Measurements from ENCODE around the gene MICOS13. TPM values are rescaled to one million over a fixed set of nuclear protein-coding genes. Genes with fewer than 3 reads are reported as not detected.

The MICOS13 gene
- total RNA-seq, 1 donor from 2014 or later, result 172 TPM

DNA sequence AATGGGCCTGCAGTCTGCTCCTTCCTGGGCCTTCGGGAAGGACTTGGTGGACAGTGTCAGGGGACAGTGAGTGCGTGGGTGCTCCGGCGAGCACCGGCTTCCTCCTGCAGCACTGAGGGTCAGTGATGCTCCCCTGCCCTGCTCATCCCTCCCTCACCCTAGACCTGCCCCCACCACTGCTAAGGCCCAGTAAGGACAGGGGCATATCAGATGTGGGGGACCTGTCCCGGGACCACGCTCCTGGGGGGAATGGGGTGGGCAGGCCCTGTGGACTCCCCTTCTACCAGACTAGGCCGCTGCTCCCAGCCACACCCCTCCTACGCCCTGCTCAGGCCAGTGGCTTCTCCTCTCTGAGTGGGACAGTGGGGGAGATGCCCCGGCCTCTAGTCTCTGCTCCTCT is 3.2 kb downstream of the MICOS13 start:
- intact Hi-C loops (cut with DNase I), result no loop called here
- ATAC-seq (no peak), DNase-seq (ENCODE audit: missing footprints) (no peak)

DNA sequence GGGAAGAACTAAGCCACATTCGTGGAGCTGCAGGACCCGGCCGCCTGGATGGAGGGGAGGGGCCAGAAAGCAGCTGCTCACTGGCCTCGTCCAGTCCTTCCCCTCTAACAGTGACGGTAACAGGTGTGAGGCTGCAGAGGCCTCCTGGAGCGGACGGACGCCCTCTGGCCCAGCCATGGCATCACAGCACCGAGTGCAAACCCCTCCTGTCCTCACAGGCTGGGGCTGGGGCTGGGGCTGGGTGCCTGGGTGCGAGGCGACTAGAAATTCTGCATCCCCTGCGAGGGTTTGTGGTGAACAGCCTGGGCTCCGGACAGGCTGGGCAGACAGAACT is 3.6 kb downstream of the MICOS13 start:
- ATAC-seq (no peak), DNase-seq (ENCODE audit: missing footprints) (no peak)
- intact Hi-C loops (cut with DNase I), result no loop called here

DNA sequence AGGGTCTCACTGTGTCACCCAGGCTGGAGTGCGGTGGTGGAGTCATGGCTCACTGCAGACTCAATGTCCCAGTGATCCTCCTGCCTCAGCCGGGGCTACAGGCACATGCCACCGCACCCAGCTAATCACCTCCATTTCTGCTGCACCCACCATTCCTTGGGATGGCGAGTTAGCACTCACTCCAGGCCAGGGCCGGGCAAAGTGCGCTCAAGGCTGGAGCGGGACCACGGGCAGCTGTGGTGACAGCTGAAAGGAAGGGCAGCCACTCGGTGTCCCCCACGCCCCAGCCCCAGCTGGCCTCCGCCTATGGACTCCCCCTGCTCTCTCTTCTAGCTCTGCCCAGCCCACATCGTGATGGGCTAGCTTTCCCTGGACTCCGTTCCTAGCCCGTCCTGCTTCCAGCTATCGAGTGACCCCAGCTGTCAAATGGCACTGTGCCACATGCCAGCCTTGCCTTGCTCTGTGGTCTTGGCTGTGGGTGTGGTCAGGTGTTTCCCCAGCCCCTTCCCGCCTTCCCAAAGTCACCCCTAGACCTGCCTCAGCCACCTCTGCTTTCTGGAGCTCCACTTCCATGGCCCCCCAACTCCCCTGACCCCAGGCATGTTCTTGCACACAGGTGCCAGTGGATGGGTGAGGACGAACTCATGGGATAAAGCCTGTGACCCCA is 4.1 kb downstream of the MICOS13 start:
- DNase-seq (ENCODE audit: missing footprints) (no peak), ATAC-seq (no peak)
- intact Hi-C loops (cut with DNase I), result no loop called here

DNA sequence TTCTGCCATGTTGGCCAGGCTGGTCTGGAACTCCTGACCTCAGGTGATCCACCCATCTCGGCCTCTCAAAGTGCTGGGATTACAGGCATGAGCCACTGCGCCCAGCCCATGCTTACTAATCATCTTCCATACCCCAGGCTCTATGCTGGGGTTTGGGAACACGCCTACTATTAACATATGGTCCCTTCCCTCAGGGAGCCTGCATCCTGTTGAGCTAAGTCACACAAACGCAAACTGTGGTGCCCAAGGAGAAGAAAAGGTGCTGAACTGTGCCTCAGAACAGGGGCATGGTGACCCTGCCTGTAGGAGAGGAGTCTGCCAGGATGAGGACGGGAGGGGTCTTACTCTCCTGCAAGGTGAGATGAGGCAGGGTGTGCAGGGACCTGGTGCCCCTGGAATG is 5.6 kb downstream of the MICOS13 start:
- ATAC-seq (no peak), DNase-seq (ENCODE audit: missing footprints) (no peak)
- intact Hi-C loops (cut with DNase I), result no loop called here

DNA sequence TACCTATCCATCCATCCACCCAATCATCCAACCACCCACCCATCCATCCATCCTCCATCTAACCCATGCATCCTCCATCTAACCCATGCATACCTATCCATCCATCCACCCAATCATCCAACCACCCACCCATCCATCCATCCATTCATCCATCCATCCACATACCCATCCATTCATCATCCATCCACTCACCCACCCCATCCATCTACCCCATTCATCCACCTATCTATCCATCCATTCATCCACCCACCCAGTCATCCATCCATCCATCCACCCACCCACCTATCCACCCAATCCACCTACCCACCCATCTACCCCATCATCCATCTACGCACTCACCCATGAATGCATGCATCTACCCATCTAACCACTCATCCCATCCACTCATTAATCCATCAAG is 6.6 kb downstream of the MICOS13 start:
- intact Hi-C loops (cut with DNase I), result no loop called here
- DNase-seq (ENCODE audit: missing footprints), result no peak
- no peak for ATAC-seq

DNA sequence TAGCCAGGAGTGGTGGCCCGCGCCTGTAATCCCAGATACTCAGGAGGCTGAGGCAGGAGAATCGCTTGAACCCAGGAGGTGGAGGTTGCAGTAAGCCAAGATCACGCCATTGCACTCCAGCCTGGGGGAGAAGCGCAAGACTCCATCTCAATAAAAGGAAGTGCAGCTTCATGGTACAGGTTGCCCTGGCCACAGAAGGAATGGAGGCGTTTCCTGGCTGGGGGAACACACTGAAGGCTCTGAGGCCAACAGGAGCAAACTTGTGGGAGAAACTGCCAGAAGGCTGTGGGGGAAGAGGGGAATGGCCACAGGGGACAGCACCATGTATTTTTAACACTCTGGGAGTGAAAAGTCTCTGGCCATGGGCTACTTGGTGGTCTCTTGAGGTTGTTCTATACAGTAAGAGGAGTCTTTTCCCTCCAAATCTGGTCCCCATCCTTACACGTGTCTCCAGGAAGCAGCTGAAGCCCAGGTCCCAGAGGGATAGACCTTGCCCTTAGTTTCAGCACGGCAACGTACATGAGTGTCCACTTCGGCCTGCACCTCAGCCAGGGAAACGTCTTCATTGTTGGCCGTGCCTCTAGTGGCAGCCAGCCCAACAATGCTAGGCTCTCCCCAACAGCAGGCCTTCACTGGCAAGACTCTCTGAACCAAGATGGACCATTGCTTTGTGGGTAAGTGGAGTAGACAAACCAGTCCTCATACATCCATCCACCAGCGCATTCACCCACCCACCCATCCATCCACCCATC is 7.4 kb downstream of the MICOS13 start:
- ATAC-seq (no peak), DNase-seq (ENCODE audit: missing footprints) (no peak)
- intact Hi-C loops (cut with DNase I), result no loop called here

DNA sequence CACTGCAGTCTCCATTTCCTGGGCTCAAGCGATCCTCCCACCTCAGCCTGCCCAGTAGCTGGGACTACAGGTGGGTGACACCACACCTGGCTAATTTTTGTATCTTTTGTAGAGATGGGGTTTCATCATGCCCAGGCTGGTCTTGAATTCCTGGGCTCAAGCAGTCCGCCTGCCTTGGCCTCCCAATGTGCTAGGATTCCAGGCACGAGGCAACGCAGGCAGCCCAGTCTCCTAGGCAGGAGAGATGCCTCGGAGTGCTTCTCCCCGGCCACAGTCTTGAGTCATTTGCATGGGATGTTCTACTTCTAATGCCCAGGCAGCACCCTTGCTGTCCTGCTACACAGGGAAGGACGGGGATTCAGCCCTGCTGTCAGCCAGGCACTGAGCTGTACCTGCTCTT is 8.7 kb downstream of the MICOS13 start:
- DNase-seq (ENCODE audit: missing footprints) (no peak), ATAC-seq (no peak)
- intact Hi-C loops (cut with DNase I), result no loop called here

DNA sequence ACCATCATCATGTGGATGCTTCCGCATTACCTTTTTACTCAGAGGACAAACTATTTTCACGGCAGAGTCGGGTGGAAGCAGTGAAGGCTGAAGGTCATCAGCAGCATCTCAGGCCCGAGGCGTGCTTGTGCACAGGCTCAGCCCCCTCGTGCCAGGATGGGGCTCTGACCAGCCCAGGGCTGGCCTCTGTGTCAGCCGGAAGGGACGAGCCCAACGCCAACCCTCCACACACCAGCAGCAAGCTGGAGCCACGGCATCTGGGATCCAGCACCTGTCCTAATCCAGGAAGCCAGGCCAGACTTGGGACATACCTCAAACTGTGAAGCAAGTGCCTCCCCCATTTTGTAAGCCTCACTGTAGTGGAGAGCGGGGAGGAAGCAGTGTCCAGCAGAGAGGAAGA is 11.1 kb downstream of the MICOS13 start:
- ATAC-seq (no peak), DNase-seq (ENCODE audit: missing footprints) (no peak)
- intact Hi-C loops (cut with DNase I), result no loop called here

DNA sequence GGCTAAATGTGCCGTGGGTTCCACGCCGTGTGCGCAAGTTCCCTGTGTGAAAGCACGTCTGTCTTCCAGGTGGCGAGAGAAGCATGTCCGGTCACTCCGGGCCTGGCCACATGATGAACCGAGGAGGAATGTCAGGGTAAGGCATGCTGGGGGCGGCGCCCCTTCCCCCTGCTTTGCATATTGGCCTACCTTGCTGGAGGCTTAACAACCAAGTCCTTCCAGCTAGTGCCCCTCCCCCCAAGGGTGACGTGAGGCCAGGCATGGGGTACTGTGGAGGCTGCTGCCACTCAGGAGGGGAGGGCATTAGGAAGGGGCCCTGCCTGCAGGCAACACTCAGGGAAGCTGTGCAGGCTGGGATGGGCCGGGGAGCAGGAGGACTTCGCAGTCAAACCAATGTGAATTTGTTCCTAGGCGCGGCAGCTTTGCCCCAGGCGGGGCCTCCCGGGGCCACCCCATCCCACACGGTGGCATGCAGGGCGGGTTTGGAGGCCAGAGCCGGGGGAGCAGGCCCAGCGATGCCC is 12.5 kb downstream of the MICOS13 start:
- ATAC-seq (no peak), DNase-seq (ENCODE audit: missing footprints) (no peak)
- intact Hi-C loops (cut with DNase I), result no loop called here

DNA sequence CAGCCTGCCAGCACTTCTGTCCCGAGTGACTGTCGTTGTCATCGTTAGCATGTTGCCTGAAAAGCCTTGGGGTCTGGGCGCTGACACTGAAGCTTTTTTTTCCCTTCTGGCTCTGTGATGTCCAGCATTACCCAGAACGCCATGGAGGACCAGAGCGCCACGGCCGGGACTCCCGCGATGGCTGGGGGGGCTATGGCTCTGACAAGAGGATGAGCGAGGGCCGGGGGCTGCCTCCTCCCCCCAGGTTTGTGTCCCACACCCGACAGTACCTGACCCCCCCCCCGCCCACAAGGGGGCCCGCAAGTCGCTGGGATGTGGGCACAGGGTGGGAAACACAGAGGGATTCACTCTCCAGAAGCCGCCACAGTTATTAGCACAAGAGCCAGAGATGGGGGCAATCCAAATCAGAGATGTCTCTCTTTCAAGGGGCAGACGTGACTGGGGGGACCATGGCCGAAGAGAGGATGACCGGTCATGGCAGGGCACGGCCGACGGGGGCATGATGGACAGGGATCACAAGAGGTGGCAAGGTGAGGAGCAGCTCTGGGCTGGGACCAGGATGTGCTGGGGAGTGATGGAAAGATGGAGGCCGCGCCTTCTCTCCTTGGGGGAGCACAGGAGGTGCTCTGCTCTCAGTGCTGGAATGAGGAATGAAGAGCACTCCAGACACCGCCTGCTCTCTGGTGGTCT is 13.2 kb downstream of the MICOS13 start:
- intact Hi-C loops (cut with DNase I), result no loop called here
- DNase-seq (ENCODE audit: missing footprints) (no peak), ATAC-seq (no peak)

DNA sequence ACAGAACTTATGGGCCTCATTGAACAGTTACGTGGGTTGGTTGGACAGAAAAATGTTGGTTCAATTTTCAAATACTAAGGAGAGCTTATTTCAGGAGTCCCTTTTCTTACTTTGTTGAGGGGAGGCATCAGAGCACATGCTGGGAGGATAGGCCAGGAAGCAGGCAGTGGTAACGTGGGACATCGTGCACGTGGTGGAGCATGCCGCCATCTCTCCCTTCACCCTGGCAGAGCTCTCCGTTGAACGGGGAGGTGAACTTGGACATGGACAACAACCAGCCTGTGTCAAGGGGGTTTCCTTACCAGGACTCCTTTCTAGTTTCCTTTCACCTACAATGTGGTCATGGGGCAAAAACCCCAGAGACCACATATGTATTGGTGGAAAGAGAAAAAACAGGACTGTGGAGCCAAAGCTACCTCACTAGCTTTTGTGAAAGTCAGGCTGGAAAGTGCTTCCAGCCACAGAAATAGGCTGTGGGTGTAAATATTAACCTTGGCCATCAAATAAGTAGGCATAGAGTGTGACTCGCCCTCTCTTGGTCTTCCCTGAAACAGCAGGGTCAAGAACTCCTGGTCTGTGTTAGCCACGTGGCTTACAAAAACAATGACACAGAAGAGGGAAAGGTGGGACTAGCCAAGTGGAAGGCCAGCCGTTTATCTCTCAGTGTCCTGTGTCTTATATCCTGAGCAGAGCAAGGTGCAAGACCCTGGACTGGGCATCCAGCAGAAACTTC is 14.4 kb downstream of the MICOS13 start:
- DNase-seq (ENCODE audit: missing footprints) (no peak), ATAC-seq (no peak)
- intact Hi-C loops (cut with DNase I), result no loop called here

DNA sequence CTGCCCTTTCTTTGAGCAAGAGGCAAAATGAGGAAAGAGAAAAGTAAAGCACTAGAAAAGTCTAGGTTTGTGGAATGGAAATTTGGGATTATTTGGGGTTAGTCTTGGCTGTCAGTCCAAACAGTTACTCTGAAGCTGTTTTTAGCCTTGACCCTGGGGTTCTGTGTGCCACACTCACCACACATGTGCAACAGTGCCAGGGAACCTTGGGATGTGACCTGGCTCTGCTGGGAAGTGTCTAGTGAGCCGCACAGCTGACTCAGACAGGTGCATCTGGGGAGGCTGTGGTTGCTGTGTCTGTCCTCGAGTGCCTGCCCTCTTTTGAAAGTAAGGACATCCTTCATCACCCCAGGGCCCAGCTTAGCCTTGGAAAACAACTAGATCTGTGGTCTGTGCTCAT is 15.8 kb downstream of the MICOS13 start:
- DNase-seq (ENCODE audit: missing footprints), result no peak
- intact Hi-C loops (cut with DNase I), result no loop called here
- ATAC-seq, result no peak

DNA sequence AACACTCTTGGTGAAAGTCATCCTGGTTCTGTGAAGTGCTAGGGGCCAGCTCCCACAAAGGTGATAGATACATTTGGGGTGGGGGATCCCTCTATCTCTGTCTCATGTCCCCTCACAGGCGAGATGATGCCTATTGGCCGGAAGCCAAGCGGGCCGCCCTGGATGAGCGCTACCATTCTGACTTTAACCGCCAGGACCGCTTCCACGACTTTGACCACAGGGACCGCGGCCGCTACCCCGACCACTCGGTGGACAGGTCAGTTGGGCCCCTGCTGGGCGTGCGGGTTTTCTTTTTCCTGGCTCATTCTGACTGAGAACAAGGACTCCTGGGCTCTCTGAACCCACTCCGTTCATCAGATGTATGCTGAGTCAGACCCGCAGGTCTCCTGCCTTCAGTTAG is 16.4 kb downstream of the MICOS13 start:
- no peak for ATAC-seq
- no peak for DNase-seq (ENCODE audit: missing footprints)
- intact Hi-C loops (cut with DNase I), result no loop called here

DNA sequence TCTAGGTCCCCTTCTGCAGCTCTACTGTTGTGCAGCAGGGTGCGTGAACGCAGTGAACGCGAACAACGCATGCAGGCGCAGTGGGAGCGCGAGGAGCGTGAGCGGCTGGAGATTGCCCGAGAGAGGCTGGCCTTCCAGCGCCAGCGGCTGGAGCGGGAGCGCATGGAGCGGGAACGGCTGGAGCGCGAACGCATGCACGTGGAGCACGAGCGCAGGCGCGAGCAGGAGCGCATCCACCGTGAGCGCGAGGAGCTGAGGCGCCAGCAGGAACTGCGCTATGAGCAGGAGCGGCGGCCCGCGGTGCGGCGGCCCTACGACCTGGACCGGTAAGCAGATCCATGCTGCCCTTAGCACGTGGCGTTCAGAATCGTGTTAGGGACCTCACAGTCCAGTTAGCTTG is 18.8 kb downstream of the MICOS13 start:
- ATAC-seq, result peak; percentile 22
- intact Hi-C loops (cut with DNase I), result no loop called here
- no peak for DNase-seq (ENCODE audit: missing footprints)

DNA sequence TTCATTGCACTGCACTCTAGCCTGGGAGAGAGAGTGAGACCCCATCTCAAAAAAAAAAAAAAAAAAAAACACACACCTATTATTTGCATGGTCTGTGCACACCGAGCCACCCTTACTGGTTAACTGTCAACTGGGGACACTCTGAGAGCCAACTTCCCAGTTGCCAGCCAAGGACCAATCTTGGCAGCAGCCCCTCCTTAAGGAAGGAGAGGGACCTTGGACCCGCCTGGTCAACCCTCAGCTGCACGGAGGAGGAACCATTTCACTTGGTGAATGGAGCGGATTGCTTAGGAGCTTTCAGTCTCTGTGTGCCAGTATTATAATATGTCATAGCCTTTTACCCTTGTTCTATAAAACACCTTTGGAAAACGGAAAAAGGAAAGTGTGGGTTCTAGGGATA is 24.9 kb downstream of the MICOS13 start:
- intact Hi-C loops (cut with DNase I), result no loop called here
- no peak for ATAC-seq
- no peak for DNase-seq (ENCODE audit: missing footprints)

DNA sequence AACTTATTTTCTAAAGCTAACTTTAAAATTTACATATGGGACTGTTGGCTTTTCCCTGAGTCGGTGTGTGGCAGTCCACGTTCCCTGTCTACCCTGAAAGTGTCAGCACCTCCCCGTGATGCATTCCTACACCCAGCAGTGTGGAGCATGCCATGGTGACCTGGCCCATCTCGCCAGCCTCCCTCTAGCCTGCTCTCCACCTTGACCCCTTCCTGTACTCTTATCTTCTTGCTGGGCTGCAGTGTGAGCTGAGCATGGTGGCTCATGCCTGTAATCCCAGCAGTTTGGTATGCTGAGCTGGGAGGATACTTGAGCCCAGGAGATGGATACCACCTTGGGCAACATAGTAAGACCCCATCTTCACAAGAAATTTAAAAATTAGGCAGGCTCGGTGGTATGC is 25.4 kb downstream of the MICOS13 start:
- intact Hi-C loops (cut with DNase I), result no loop called here
- ATAC-seq (no peak), DNase-seq (ENCODE audit: missing footprints) (no peak)

DNA sequence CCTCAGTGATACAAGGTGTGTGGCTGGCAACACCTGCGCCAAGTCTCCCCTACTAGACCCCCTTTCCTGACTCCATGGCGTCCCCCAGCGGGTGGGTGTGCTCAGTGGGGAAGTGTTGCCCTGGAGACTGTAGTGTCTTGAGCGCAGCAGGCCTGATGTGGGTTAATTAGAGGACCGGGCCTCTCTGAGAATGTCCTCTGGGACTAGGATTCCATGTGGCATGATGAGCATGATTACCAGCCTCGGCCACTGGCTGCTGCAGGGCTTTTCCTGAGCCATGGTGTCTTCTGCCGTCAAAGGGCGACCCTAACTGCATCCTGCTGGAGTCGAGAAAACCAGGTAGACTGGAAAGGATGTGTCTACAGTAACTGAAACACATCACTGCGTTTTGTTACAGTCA is 28.1 kb downstream of the MICOS13 start:
- ATAC-seq (no peak), DNase-seq (ENCODE audit: missing footprints) (no peak)
- intact Hi-C loops (cut with DNase I), result no loop called here

DNA sequence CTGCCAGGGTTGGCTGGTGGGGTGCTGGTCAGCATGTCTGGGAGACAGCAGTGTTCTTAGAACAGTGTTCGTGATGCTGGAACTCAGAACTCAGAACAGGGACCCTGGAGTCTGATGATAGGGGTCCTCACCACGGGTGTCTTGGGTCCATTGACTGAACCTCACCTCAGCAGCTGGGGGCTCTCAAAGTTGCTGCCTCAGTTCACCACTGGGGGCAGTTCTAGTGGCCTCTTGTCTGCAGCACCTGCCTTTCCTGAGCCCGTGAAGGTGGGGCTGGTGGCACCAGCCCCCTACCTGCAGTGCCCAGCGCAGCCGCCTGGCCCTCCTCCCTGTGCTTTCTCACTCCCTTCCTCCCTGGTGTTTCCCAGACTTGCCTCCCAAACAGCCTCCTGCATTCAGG is 29.0 kb downstream of the MICOS13 start:
- DNase-seq (ENCODE audit: missing footprints) (no peak), ATAC-seq (no peak)
- intact Hi-C loops (cut with DNase I), result no loop called here

DNA sequence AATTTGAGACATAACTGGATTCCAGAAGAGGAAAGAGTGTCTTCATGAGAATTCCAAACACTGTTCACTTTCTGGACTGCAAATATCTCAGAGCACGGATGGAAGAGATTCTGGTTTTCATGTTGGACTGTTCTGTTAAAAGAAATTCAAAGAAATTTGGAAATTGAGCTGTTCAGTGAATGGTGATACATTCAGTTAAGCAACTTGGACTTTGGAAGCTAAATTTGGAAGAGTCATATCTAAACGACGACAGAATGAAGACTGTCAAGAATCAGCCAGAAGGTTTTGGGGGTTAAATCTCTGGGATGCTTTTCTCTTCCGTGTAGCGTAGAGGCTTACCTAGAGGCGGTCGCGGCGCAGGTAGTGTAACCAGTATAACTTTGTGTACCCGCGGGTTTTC is 31.9 kb downstream of the MICOS13 start:
- intact Hi-C loops (cut with DNase I), result no loop called here
- DNase-seq (ENCODE audit: missing footprints) (no peak), ATAC-seq (no peak)

DNA sequence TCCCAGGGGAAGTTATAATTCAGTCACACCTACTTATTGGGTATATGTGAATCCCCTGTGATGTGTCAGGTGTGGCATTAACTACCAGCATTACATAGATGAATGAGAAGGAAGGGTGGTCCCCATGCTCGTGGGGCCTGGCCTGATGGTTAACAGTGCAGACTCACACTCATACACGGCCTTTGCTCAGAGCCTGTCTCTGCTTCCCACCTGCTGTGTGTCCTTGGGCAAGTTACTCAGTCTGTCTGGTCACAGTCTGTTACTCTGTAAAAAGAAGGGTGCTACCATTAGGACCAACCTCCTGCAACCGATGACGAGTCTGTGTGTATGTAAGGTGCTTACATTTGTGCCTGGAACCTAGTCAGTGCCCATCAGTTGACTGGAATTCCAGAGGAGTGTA is 33.6 kb downstream of the MICOS13 start:
- ATAC-seq, result no peak
- DNase-seq (ENCODE audit: missing footprints), result no peak
- intact Hi-C loops (cut with DNase I), result no loop called here
